Hypothalamus (tissue), 51 donors: ENCODE measurements around the gene TBK1.
"Not testable (repeated sequence)": the region's sequence is repeated elsewhere in the genome, so short reads cannot be mapped to it uniquely, and the experiment has no call there.

Source experiments
- DNase-seq, 51 donors: peaks; one replicate each; lab custom pipeline; 2025; lab: John Stamatoyannopoulos, UW

The TBK1 gene

GRCh38 chr12:64493513-64493912 lies 41.6 kb downstream of the TBK1 start:
- no peak for DNase-seq

- no peak for DNase-seq
Observed at GRCh38 chr12:64494998-64495729, 43.2 kb downstream of the TBK1 start.

GRCh38 chr12:64496839-64497400 lies 45.0 kb downstream of the TBK1 start:
- no peak for DNase-seq

GRCh38 chr12:64497484-64497883 lies 45.6 kb downstream of the TBK1 start:
- DNase-seq = no peak

- no peak for DNase-seq
Observed at GRCh38 chr12:64497903-64498302, 46.0 kb downstream of the TBK1 start.

GRCh38 chr12:64500394-64500793 lies 48.5 kb downstream of the TBK1 start:
- no peak for DNase-seq

- DNase-seq = no peak
Observed at GRCh38 chr12:64501486-64501885, 49.6 kb downstream of the TBK1 start.

- DNase-seq = no peak
Observed at GRCh38 chr12:64506955-64507354, 55.0 kb downstream of the TBK1 start.

GRCh38 chr12:64510667-64511066 lies 58.7 kb downstream of the TBK1 start:
- no peak for DNase-seq

- no peak for DNase-seq
Observed at GRCh38 chr12:64518396-64518795, 66.5 kb downstream of the TBK1 start.

GRCh38 chr12:64521833-64522232 lies 69.9 kb downstream of the TBK1 start:
- DNase-seq = no peak

- no peak for DNase-seq
Observed at GRCh38 chr12:64522316-64522715, 70.4 kb downstream of the TBK1 start.

- DNase-seq = no peak
Observed at GRCh38 chr12:64522807-64523206, 70.9 kb downstream of the TBK1 start.

- not testable (repeated sequence) for DNase-seq
Observed at GRCh38 chr12:64523565-64524444, 71.9 kb downstream of the TBK1 start.

- DNase-seq = peak in 1 of 51 donors; percentile 12
Observed at GRCh38 chr12:64525461-64526160, 73.7 kb downstream of the TBK1 start.

GRCh38 chr12:64526859-64527258 lies 74.9 kb downstream of the TBK1 start:
- DNase-seq = no peak

GRCh38 chr12:64528616-64529015 lies 76.7 kb downstream of the TBK1 start:
- DNase-seq = no peak

- no peak for DNase-seq
Observed at GRCh38 chr12:64530566-64530965, 78.6 kb downstream of the TBK1 start.

GRCh38 chr12:64531665-64532334 lies 79.9 kb downstream of the TBK1 start:
- no peak for DNase-seq

- no peak for DNase-seq
Observed at GRCh38 chr12:64532734-64533351, 80.9 kb downstream of the TBK1 start.
